ENCODE measurements around the gene LRRC8A.

LRRC8A gene

DNA sequence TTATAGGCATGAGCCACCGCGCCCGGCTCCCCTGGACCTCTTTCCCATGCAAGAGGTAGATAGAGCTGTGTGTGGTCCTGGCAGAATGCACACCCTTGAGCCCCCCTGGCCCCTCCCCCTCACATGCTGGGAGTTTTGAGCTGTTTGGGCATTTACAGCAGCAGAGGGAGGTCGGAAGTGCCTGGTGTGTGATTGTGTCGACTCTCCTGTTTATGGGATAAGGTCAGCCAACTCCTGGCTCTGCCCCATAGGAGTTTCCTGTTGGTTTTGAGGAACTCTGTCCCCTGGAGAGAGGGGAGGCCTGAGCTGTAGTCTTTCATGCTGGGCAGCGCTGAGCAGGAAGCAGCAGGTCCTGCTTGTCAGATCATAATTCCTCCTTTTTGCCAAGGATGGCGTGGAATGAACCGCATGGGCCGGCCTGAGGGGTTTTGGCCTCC lies 6.0 kb downstream of the LRRC8A start:
- DNase-seq (ENCODE audit: low read depth), result no peak
- no peak overlapping the region for H3K4me3 ChIP-seq (ENCODE audit: low read depth, low read length)
- TF ChIP-seq, protein P1, sequence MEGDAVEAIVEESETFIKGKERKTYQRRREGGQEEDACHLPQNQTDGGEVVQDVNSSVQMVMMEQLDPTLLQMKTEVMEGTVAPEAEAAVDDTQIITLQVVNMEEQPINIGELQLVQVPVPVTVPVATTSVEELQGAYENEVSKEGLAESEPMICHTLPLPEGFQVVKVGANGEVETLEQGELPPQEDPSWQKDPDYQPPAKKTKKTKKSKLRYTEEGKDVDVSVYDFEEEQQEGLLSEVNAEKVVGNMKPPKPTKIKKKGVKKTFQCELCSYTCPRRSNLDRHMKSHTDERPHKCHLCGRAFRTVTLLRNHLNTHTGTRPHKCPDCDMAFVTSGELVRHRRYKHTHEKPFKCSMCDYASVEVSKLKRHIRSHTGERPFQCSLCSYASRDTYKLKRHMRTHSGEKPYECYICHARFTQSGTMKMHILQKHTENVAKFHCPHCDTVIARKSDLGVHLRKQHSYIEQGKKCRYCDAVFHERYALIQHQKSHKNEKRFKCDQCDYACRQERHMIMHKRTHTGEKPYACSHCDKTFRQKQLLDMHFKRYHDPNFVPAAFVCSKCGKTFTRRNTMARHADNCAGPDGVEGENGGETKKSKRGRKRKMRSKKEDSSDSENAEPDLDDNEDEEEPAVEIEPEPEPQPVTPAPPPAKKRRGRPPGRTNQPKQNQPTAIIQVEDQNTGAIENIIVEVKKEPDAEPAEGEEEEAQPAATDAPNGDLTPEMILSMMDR (IDR thresholded peaks at IDR 0.05; ENCODE audit: control insufficient read depth, extremely low read depth, insufficient read depth), result no peak

DNA sequence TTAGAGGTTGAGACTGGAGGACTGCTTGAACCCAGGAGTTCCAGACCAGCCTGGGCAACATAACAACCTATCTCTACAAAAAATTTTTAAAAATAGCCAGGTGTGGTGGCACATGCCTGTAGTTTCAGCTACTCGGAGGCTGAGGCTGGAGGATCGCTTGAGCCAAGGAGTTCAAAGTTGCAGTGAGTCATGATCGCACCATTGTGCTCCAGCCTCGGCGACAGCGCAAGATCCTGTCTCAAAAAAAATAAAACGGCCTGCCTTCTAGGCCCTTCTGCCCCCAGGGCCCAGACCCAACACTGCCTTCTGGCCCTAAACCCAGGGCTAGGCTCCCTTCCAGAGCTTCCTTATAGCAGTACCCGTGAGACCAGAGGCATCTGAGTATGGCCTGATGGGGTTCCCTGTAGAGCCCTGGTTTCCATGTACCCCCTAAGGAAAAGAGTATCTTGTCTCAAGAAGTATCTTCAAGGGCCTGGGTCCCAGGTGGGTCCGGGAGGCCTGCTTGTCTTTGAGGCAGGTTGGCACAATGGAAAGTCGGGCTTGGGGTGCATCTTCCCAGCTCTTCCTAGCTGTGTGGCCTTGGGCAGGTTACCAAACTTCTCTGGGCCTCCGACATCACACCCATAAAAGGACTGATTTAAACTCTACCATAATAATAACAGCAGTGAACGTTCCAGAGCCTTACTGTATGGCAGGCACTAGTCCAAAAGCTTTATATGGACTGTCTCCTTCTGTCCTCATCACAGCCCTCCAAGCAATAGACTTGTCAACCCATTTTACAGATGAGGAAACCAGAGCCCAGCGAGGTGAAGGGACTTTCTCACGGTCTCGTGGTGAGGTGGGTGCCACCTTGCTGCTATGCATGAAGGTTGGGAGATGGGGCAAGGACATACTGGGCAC lies 9.6 kb downstream of the LRRC8A start:
- no peak overlapping the region for H3K4me3 ChIP-seq (ENCODE audit: low read depth, low read length)
- DNase-seq (ENCODE audit: low read depth), result no peak
- TF ChIP-seq, protein P1 (IDR thresholded peaks at IDR 0.05; ENCODE audit: control insufficient read depth, extremely low read depth, insufficient read depth), result no peak

DNA sequence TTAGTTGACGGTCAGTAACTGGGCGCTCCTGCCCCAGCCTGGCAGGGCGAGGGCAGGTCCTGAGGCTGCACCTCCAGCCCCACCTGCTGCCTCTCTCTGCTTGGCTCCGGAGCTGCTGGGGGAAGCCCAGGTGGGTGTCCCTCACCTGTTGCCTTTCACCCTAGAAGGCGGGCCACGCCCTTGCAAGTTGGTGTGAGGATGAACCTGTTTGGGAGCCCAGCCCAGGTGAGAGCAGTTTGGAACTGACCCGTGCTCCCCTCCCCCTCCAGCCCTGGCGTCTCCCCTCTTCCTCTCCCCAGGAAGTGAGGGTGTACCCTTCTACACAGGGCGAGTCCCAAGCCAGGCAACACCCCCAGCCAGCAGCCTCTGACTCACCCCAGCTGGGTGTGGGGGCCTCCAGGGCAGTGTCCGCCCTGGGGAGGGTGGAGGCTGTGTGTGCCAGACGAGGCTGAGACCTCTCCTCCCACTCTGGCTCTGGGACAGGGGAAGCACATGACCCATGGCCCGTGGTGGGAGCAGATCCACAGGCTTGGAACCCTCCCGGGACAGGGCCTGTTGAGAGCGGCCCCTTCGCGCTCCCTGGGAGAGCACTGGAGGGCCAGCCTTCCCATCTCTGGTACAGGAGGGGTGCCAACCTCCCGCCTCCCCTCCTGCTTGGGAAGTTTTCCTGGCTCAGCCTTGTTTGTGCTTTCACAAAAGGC lies 10.4 kb downstream of the LRRC8A start:
- H3K4me3 ChIP-seq (ENCODE audit: low read depth, low read length), result no peak overlapping the region
- DNase-seq (ENCODE audit: low read depth), result no peak
- TF ChIP-seq, protein P1 (IDR thresholded peaks at IDR 0.05; ENCODE audit: control insufficient read depth, extremely low read depth, insufficient read depth), result no peak

DNA sequence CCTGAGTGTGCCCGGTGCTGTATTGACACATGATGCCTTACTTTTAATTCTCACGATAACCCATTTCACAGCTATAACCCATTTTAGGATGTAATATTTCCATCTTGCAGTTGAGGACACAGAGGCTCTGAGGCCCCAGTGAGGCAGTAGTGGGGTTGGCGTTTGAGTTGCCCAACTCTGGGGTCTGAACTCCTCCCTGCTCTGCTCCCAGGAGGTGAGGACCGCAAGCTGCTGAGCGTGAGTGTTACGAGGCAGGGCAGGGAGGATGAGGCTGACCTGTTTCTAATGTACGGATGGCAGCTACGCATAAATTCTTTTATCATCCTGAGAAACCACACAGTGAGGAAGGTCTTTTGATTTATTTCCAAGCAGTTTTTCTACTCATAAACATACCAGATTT lies 11.4 kb downstream of the LRRC8A start:
- DNase-seq (ENCODE audit: low read depth), result no peak
- TF ChIP-seq, protein P1 (IDR thresholded peaks at IDR 0.05; ENCODE audit: control insufficient read depth, extremely low read depth, insufficient read depth), result no peak
- no peak overlapping the region for H3K4me3 ChIP-seq (ENCODE audit: low read depth, low read length)

DNA sequence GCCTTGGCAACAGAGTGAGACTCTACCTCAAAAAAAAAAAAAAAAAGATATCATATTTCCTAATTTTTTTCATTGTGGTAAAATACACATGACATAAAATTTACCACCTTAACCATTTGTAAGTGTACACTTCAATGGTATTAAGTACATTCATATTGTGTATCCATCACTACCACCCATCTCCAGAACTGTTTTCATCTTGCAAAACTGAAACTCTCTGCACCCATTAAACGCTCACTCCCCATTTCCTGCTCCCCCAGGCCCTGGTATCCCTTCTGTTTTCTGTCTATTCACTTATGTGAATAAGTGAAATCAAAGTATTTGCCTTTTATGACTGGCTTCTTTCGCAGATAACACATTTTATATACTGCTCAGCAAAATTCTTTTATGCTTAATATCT lies 12.8 kb downstream of the LRRC8A start:
- TF ChIP-seq, protein P1 (IDR thresholded peaks at IDR 0.05; ENCODE audit: control insufficient read depth, extremely low read depth, insufficient read depth), result no peak
- H3K4me3 ChIP-seq (ENCODE audit: low read depth, low read length), result no peak overlapping the region
- no peak for DNase-seq (ENCODE audit: low read depth)

DNA sequence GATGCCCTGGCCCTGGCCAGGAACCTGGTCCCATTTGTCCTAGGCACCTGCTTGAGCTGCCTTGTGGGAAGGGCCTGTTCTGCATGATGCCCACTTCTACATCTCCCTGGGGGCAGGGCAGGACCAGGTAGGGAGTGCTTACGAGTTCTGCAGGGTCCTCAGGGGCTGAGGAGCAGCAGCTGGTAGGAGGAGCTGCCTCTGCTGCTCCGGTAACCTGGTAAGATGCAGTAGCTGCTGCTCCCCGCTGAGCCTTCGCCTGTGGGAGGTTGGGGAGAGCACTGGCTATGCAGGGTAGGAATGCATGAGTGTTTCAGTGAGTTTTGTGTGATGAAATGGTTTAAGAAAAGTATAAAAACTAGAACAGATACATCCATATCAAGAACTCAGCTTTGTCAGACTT lies 13.6 kb downstream of the LRRC8A start:
- no peak for DNase-seq (ENCODE audit: low read depth)
- TF ChIP-seq, protein P1 (IDR thresholded peaks at IDR 0.05; ENCODE audit: control insufficient read depth, extremely low read depth, insufficient read depth), result no peak
- H3K4me3 ChIP-seq (ENCODE audit: low read depth, low read length), result no peak overlapping the region
